Brain microvascular endothelial cell (primary cell): ENCODE measurements around the gene ARID1A.

Experiments used
- DNase-seq: peaks from one replicate; pipeline ENCODE4 v3.0.0-alpha.2; 2020
- H3K27ac ChIP-seq: fragments of 250-450 bp; sonication (Bioruptor Pico); 2 replicates; pipeline ENCODE4 v1.5.1; 2020; ENCODE audit warnings: mild to moderate bottlenecking, moderate library complexity
- H3K27me3 ChIP-seq: fragments of 250-450 bp; sonication (Bioruptor Pico); replicated peaks from 2 replicates; pipeline ENCODE4 v1.5.1; 2020; ENCODE audit warnings: mild to moderate bottlenecking
- H3K36me3 ChIP-seq: fragments of 250-450 bp; sonication (Bioruptor Pico); replicated peaks from 2 replicates; pipeline ENCODE4 v1.5.1; 2020; ENCODE audit warnings: mild to moderate bottlenecking
- H3K4me3 ChIP-seq: 2 replicates; pipeline ENCODE4 v1.5.1; 2011; ENCODE audit warnings: low read depth, mild to moderate bottlenecking, control low read depth, low read length, moderate library complexity
- CTCF ChIP-seq: IDR thresholded peaks from 2 replicates; pipeline ENCODE4 v1.5.1; 2011; ENCODE audit warnings: low read depth, mild to moderate bottlenecking, moderate library complexity, low read length, control low read depth, inconsistent platforms; ENCODE audit errors: missing control alignments
- in situ Hi-C: cut with HindIII; loops from 2 replicates; pipeline ENCODE4 v1.10.0; 2017; ENCODE audit warnings: low sequenced_read_pairs, low pct_ligation_motif_present

ARID1A gene

DNA sequence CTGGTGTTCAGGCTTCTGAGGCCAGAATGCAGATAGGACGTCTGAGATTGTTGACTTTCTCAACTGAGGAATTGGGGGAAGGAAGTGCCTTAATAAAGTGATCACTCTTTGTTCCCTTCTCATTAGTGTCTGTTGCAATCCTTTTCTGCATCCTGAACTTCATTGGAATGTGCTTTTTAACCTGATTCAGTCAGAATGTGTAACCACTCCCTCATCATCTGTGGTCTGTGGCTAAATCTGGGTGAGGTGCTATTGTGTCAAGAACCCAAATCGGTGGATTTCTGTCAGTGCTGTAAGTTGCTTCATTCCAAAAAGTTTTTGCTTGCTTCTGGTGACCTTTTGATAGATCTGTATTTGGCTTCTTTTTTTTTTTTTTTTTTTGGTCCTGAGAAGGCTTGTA, 38.2 kb downstream of the ARID1A start:
- peaks cover 65% of the 10 kb centered on the region for H3K36me3 ChIP-seq
- peak; percentile 16 for DNase-seq
- no peak for TF ChIP-seq CTCF
- no peak overlapping the region for H3K4me3 ChIP-seq
- in situ Hi-C loops: no loop called here
- H3K27ac ChIP-seq: peak overlapping the region; percentile 7
- H3K27me3 ChIP-seq: no peaks in the 10 kb centered on the region

DNA sequence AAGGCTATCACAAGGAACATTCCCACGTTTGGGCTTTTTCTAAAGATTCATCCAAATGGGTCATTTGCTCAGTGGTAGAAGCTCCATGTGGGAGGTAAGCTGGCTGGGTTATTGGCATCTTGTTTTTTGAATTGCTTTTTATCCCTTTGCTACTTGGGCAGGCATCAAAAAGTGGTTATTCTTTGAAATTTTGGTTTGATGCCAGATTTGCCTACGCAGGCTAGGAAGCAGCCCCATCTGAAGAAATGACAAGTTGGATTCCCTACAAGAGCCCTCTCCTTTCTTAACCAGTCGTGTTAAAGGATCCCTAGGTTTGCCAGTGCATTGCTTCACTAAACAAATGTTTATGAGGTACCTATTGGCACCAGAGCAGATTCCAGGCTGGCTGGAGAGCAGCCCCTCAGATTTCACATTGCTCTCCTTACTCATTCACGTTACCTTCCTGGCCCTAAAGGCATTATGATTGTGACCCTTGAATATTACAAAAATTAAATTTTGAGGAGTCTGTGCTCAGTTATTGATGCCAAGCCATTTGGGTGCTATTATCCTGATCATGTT, 38.8 kb downstream of the ARID1A start:
- no peak for DNase-seq
- in situ Hi-C loops: no loop called here
- Histone ChIP-seq H3K27ac (no peak overlapping the region), H3K4me3 (no peak overlapping the region), H3K36me3 (peaks cover 64% of the 10 kb centered on the region), H3K27me3 (no peaks in the 10 kb centered on the region)
- no peak for TF ChIP-seq CTCF

DNA sequence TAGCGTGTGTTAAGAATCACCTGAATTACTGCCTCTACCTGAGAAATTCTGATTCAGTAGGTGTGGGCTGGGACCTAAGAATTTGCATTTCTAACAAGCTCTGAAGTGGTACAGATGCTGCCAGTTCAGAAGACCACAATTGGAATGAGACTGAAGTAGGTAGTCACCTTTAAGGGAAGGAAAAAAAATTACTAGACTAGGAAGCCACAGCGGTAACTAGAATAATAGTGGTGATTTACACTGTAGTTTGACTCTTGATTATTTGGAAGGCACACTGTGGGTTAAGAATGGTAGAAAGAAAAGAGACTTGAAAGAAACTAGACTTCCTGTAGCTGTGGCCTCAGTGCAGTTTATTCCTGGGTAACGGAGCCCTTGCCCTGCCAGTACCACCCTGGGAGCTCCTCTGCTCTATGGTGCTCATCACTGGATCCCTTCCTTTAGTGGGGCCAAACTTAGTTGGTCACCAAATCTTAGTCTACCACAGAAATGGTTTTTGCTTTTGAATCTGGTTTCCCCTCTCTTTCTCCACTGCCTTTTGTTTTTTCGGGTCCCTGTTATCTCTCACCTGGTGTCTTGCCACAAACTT, 43.6 kb downstream of the ARID1A start:
- Histone ChIP-seq H3K4me3 (no peak overlapping the region), H3K36me3 (peaks cover 56% of the 10 kb centered on the region), H3K27ac (no peak overlapping the region), H3K27me3 (no peaks in the 10 kb centered on the region)
- in situ Hi-C loops: no loop called here
- DNase-seq: no peak
- no peak for TF ChIP-seq CTCF

- no peak overlapping the region for H3K4me3 ChIP-seq
- H3K36me3 ChIP-seq: peaks cover 51% of the 10 kb centered on the region
- TF ChIP-seq CTCF: no peak
- DNase-seq: no peak
- no peak overlapping the region for H3K27ac ChIP-seq
- in situ Hi-C loops: no loop called here
- no peaks in the 10 kb centered on the region for H3K27me3 ChIP-seq
Measured at GRCh38 chr1:26740023-26740634, 44.3 kb downstream of the ARID1A start.

GRCh38 chr1:26740952-26741351, 45.1 kb downstream of the ARID1A start:
- Histone ChIP-seq H3K27me3 (no peaks in the 10 kb centered on the region), H3K27ac (no peak overlapping the region), H3K4me3 (no peak overlapping the region), H3K36me3 (peaks cover 51% of the 10 kb centered on the region)
- no peak for DNase-seq
- no peak for TF ChIP-seq CTCF
- in situ Hi-C loops: no loop called here
